ENCODE results near the gene DNAI7. TPM values are rescaled to one million over a fixed set of nuclear protein-coding genes. Genes with fewer than 3 reads are reported as not detected.

The DNAI7 gene
- total RNA-seq, 2 donors from 2014 or later = 0.17 TPM; not detected in 1

DNA sequence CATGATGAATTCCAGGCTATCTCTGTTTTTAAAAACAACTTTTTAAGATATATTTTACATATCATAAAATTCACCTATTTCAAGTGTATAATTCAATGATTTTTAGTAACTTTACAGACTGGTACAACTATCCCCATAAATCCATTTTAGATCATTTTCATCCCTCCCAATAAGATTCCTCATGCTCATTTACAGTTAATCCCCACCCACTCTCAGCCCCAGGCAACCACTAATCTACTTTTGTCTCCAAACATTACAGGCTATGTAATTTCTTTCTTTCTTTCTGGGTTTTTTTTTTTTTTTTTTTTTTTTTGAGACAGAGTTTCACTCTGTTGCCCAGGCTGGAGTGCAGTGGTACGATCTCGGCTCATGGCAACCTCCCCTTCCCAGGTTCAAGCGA is 81.3 kb downstream of the DNAI7 start:
- no peaks in the 10 kb centered on the region for H3K27me3 Mint-ChIP-seq (ENCODE audit: low read depth)
- ATAC-seq (replicated peaks in 1 of 2) (no peak), DNase-seq (no peak)
- no peak overlapping the region for H3K27ac Mint-ChIP-seq
- no peaks in the 10 kb centered on the region for H3K4me1 Mint-ChIP-seq (ENCODE audit: low read depth)
- H3K4me3 Mint-ChIP-seq = no peak overlapping the region
- H3K9me3 Mint-ChIP-seq = no peaks in the 10 kb centered on the region
- peaks cover 3 to 9% of the 10 kb centered on the region in 2 donors for H3K36me3 Mint-ChIP-seq (ENCODE audit: insufficient read depth in 2 of 2)

DNA sequence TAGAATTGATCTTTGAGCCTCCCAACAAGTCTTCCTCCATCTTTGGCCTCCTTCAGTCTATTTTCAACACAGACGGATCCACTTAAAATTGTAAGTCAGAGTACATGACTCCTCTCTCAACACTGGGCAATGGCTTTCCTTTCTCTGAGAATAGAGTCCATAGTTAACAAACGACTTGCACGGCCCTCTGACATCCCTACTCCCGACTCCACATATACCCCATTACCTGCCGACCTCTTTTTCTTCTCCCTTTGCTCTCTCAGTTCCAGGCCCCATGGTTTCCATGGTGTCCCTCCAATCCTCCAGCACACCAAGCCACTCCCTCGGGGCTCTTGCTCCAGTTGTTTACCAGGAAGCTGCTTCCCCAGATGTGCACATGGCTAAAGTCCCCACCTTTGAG is 84.7 kb downstream of the DNAI7 start:
- DNase-seq = no peak
- H3K27me3 Mint-ChIP-seq (ENCODE audit: low read depth) = no peaks in the 10 kb centered on the region
- no peak overlapping the region for H3K27ac Mint-ChIP-seq
- H3K4me3 Mint-ChIP-seq = no peak overlapping the region
- no peak for ATAC-seq (replicated peaks in 1 of 2)
- peaks cover 3 to 10% of the 10 kb centered on the region in 2 donors for H3K36me3 Mint-ChIP-seq (ENCODE audit: insufficient read depth in 2 of 2)
- H3K4me1 Mint-ChIP-seq (ENCODE audit: low read depth) = peaks cover 5% of the 10 kb centered on the region
- H3K9me3 Mint-ChIP-seq = no peaks in the 10 kb centered on the region

DNA sequence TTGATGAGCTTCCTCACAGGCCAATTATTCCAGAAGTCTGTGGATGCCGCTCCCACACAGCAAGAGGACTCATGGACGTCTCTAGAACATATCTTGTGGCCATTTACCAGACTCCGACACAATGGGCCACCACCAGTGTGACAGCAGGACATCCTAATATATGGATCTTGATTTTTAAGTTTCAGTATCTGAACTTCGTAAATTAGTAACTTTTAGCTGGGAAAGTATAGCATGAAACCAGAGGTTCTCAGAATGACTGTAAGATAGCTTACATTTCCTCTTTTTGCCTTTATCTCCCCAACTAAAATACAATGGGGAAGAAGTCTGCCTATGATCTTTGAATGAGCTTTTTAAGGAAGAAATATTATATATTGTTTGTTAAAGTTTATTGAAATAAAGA is 87.0 kb downstream of the DNAI7 start:
- Mint-ChIP-seq H3K9me3 (no peaks in the 10 kb centered on the region), H3K4me3 (no peak overlapping the region), H3K36me3 (ENCODE audit: insufficient read depth in 2 of 2) (peaks cover 3 to 18% of the 10 kb centered on the region in 2 donors), H3K27ac (no peak overlapping the region), H3K4me1 (ENCODE audit: low read depth) (peaks cover 5% of the 10 kb centered on the region), H3K27me3 (ENCODE audit: low read depth) (no peaks in the 10 kb centered on the region)
- DNase-seq (no peak), ATAC-seq (replicated peaks in 1 of 2) (no peak)

DNA sequence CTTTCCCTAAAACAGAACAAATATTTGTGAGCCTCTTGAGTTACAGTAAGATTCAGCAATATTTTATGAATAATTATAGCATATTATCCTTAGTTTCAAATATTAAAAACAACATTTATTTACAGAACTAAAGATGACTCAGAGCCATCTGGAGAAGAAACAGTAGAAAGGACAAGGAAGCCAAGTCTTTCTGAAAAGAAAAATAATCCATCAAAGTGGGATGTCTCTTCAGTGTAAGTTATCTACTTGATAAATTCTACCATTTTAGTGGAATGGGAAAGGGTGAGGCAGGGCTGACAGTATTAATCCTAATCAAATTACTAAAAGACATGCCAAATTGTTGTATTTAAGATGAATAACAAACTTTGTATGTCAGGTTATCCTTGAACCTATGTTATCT is 88.1 kb downstream of the DNAI7 start:
- H3K9me3 Mint-ChIP-seq = no peaks in the 10 kb centered on the region
- H3K27me3 Mint-ChIP-seq (ENCODE audit: low read depth) = no peaks in the 10 kb centered on the region
- no peak overlapping the region for H3K4me3 Mint-ChIP-seq
- no peak overlapping the region for H3K27ac Mint-ChIP-seq
- peaks cover 5% of the 10 kb centered on the region for H3K4me1 Mint-ChIP-seq (ENCODE audit: low read depth)
- ATAC-seq (replicated peaks in 1 of 2) (no peak), DNase-seq (no peak)
- H3K36me3 Mint-ChIP-seq (ENCODE audit: insufficient read depth in 2 of 2) = peaks cover 6 to 22% of the 10 kb centered on the region in 2 donors

DNA sequence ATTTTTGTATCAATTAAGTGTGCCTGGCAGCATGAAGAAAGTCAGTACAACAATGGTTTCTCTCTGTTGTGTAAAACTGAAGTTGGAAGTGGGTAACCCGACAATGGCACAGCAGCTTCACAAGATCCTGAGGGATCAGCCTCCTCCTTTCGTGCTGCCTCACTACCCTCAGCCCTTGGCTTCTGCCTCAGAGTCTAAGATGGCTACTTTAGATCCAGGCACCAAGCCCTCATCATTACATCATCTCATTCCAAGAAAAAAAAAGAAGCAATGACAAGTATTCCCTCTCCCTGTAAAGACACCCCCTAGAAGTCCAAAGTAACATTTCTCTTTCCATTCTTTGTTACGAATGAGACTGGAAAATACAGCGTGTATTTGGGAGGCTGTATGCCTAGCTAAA is 92.6 kb downstream of the DNAI7 start:
- ATAC-seq (replicated peaks in 1 of 2) (no peak), DNase-seq (no peak)
- Mint-ChIP-seq H3K9me3 (no peaks in the 10 kb centered on the region), H3K36me3 (ENCODE audit: insufficient read depth in 2 of 2) (peaks cover 3 to 16% of the 10 kb centered on the region in 2 donors), H3K4me3 (no peak overlapping the region), H3K4me1 (ENCODE audit: low read depth) (peaks cover 5% of the 10 kb centered on the region), H3K27ac (no peak overlapping the region), H3K27me3 (ENCODE audit: low read depth) (no peaks in the 10 kb centered on the region)

DNA sequence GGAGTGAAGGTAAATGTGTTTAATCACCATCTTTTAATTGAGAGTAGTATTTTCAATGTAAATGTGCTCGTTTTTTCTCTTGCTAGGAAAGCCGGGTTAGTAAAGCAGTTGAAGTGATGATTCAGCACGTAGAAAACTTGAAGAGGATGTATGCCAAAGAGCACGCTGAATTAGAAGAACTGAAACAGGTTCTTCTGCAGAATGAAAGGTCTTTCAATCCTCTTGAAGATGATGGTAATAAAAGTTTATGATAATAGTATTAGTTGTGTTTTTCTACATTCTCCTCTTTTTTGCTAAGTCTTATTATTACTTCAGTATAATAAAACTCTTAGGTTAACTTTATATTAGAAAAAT is 93.9 kb downstream of the DNAI7 start:
- H3K4me1 Mint-ChIP-seq (ENCODE audit: low read depth) = peaks cover 5% of the 10 kb centered on the region
- H3K27ac Mint-ChIP-seq = no peak overlapping the region
- ATAC-seq (replicated peaks in 1 of 2) (no peak), DNase-seq (no peak)
- no peaks in the 10 kb centered on the region for H3K27me3 Mint-ChIP-seq (ENCODE audit: low read depth)
- H3K36me3 Mint-ChIP-seq (ENCODE audit: insufficient read depth in 2 of 2) = peaks cover 3 to 16% of the 10 kb centered on the region in 2 donors
- H3K4me3 Mint-ChIP-seq = no peak overlapping the region
- no peaks in the 10 kb centered on the region for H3K9me3 Mint-ChIP-seq

DNA sequence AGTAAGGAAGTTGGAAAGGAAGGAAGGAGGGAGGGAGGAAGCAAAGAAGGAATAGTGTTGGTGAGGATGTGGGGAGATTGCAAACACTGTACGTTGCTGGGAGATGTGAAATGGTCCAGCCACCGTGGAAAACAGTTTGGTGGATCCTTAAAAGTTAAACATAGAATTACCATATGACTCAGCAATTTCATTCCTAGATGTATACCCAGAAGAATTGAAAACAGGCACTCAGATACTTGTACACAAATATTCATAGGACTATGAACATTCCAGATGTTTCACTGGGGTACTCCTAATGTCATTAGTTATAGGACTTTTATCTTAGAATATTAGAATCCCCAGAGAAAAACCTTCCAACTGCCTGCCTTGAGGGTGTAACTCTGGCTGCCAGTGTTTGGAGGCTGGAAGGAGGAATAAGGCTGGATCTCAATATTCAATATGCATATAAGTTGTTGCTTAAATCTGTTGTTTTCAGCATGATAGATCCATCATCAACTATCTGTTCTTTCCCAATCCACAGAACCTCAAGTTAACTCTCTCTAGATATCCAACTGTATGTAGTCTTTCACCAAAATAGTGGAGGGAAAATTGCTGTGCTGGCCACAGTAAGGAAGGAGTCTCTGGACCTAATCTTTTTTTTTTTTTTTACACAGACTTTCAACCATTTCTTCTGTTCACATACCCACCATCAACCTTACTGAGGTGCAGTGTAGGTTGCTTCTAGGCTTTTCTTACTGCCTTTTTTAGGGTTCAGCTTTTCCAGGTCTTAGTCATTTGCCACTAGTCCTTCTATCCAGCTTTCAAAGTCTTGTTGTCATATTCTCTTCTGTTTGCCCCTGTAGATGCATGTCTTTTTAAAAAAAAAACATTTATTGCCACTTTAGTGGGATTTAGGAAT is 94.5 kb downstream of the DNAI7 start:
- Mint-ChIP-seq H3K27me3 (ENCODE audit: low read depth) (no peaks in the 10 kb centered on the region), H3K9me3 (no peaks in the 10 kb centered on the region), H3K4me3 (no peak overlapping the region), H3K36me3 (ENCODE audit: insufficient read depth in 2 of 2) (peaks cover 5 to 16% of the 10 kb centered on the region in 2 donors), H3K27ac (no peak overlapping the region), H3K4me1 (ENCODE audit: low read depth) (peaks cover 5% of the 10 kb centered on the region)
- no peak for ATAC-seq (replicated peaks in 1 of 2)
- no peak for DNase-seq

DNA sequence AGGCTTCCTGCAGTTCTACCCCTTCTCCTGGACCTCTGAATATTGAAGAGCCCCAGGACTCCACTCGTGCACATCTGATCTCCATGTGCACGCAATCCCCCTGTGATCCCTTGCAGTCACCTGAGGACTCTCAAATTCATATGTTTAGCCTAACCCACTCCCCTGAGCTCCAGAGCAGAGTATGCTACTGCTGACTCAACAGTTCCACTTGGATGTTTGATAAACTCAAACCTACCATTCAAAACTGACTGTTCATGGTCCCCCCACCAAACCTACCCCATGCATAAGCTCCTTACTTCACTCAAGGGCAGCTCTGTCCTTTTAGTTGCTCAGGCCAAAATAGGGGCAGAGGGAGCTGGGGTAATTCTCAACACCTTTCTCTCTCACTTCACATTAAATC is 96.0 kb downstream of the DNAI7 start:
- peaks cover 5 to 27% of the 10 kb centered on the region in 2 donors for H3K36me3 Mint-ChIP-seq (ENCODE audit: insufficient read depth in 2 of 2)
- DNase-seq (no peak), ATAC-seq (replicated peaks in 1 of 2) (no peak)
- H3K4me1 Mint-ChIP-seq (ENCODE audit: low read depth) = peaks cover 5% of the 10 kb centered on the region
- H3K9me3 Mint-ChIP-seq = peaks cover 0 to 2% of the 10 kb centered on the region in 2 donors
- H3K27ac Mint-ChIP-seq = no peak overlapping the region
- H3K4me3 Mint-ChIP-seq = no peak overlapping the region
- no peaks in the 10 kb centered on the region for H3K27me3 Mint-ChIP-seq (ENCODE audit: low read depth)

DNA sequence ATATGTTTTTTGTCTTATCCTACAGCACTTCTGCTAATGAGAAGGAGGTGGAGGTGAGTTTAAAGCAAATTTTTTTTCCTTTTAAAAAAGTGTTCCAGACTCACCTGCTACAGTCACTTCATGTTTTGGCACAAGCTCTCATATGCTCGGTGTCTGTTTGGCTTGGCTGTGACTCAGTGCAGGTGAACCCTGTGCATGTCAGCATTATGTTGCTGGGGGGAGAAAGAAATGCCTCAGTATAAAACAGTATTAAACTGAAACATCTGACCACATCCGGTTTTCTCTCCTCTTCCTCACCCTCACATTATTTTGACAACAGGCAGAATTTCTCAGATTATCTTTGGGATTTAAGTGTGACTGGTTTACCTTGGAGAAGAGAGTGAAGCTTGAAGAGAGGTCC is 105.2 kb downstream of the DNAI7 start:
- peak in 1 of 2 donors; percentile 13 for DNase-seq
- peak overlapping the region in 1 of 2 donors; percentile 27 for H3K4me3 Mint-ChIP-seq
- peak overlapping the region; percentile 77 for H3K27ac Mint-ChIP-seq
- peaks cover 28% of the 10 kb centered on the region for H3K4me1 Mint-ChIP-seq (ENCODE audit: low read depth)
- peak; percentile 68 to 72 for ATAC-seq (replicated peaks in 1 of 2)
- H3K27me3 Mint-ChIP-seq (ENCODE audit: low read depth) = no peaks in the 10 kb centered on the region
- H3K36me3 Mint-ChIP-seq (ENCODE audit: insufficient read depth in 2 of 2) = peaks cover 11 to 47% of the 10 kb centered on the region in 2 donors
- H3K9me3 Mint-ChIP-seq = peaks cover 0 to 2% of the 10 kb centered on the region in 2 donors

DNA sequence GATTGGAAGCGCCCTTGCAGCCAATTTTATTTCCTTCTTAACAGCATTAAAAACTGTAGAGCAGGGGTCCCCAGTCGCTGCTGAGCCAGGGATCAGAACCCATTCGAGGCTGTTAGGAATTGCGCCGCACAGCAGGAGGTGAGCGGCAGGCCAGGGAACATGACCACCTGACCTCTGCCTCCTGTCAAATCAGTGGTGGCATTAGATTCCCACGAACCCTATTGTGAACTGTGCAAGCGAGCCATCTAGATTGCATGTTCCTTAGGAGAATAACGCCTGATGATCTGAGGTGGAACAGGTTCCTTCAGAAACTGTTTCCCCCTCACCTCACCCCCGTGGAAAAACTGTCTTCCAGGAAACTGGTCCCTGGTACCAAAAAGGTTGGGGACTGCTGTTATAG is 107.4 kb downstream of the DNAI7 start:
- H3K4me1 Mint-ChIP-seq (ENCODE audit: low read depth) = peaks cover 28% of the 10 kb centered on the region
- H3K36me3 Mint-ChIP-seq (ENCODE audit: insufficient read depth in 2 of 2) = peaks cover 6 to 33% of the 10 kb centered on the region in 2 donors
- H3K27me3 Mint-ChIP-seq (ENCODE audit: low read depth) = no peaks in the 10 kb centered on the region
- DNase-seq (no peak), ATAC-seq (replicated peaks in 1 of 2) (no peak)
- no peak overlapping the region for H3K4me3 Mint-ChIP-seq
- no peak overlapping the region for H3K27ac Mint-ChIP-seq
- H3K9me3 Mint-ChIP-seq = no peaks in the 10 kb centered on the region

DNA sequence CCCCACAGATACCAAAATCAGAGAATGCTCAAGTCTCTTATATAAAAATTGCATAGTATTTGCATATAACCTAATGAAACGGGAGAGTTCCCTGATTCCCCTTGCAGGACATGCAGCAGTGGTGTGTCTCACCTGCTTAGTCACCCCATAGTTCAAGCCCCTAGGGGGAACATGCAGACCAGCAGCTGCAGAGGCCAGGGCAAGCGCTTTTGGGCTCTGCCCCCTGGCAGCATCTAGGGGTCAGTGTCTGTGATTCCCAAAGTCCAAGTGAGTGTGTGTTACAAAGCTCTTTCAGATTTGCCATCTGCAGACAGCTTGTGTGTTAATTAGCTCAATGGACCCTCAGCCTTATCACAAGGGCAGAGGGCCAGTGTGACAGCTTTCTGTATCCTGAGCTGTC is 110.1 kb downstream of the DNAI7 start:
- no peak overlapping the region for H3K27ac Mint-ChIP-seq
- no peak for ATAC-seq (replicated peaks in 1 of 2)
- no peaks in the 10 kb centered on the region for H3K9me3 Mint-ChIP-seq
- no peak for DNase-seq
- peaks cover 12% of the 10 kb centered on the region for H3K4me1 Mint-ChIP-seq (ENCODE audit: low read depth)
- peaks cover 4 to 23% of the 10 kb centered on the region in 2 donors for H3K36me3 Mint-ChIP-seq (ENCODE audit: insufficient read depth in 2 of 2)
- no peak overlapping the region for H3K4me3 Mint-ChIP-seq
- H3K27me3 Mint-ChIP-seq (ENCODE audit: low read depth) = no peaks in the 10 kb centered on the region

DNA sequence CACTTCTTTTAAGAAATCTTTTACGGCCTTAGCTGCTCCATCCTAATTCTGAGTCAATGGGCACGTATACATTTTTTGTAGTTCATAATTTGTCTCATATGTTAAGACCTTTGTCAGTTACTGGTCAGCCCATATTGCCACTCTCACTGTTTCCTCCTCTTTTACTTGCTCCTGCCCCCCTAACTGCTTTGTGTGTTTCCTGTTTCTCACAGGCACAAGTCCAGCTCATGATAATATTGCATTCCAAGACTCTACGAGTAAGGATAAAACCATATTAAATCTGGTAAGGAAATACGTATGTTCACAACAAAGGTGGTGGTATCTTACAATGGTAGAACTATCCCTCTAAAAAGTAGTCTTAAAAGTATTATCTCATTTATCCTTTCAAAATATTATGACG is 111.7 kb downstream of the DNAI7 start:
- H3K27ac Mint-ChIP-seq = no peak overlapping the region
- ATAC-seq (replicated peaks in 1 of 2) (no peak), DNase-seq (no peak)
- H3K4me1 Mint-ChIP-seq (ENCODE audit: low read depth) = peaks cover 8% of the 10 kb centered on the region
- H3K27me3 Mint-ChIP-seq (ENCODE audit: low read depth) = no peaks in the 10 kb centered on the region
- H3K4me3 Mint-ChIP-seq = no peak overlapping the region
- H3K9me3 Mint-ChIP-seq = no peaks in the 10 kb centered on the region
- peaks cover 3 to 24% of the 10 kb centered on the region in 2 donors for H3K36me3 Mint-ChIP-seq (ENCODE audit: insufficient read depth in 2 of 2)

DNA sequence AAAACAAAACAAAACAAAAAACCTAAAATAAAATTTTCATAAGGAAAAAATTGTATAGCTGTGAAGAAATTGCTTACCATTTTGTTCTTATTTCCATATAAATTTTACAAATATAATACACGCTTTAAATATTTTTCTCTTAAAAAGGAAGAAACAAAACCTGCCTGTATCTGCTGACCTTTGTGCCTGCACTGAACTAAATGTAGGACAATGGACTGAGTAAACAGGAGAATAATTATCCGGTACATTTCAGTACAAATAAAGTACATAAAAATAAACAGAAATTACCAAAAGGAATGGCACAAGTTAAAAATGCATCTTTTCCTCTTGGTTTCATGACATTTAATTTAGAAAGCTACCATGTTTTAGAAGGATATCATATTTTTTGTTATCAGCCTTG is 112.3 kb downstream of the DNAI7 start:
- ATAC-seq (replicated peaks in 1 of 2) = no peak
- H3K27me3 Mint-ChIP-seq (ENCODE audit: low read depth) = no peaks in the 10 kb centered on the region
- no peak overlapping the region for H3K4me3 Mint-ChIP-seq
- H3K36me3 Mint-ChIP-seq (ENCODE audit: insufficient read depth in 2 of 2) = peaks cover 3 to 22% of the 10 kb centered on the region in 2 donors
- no peaks in the 10 kb centered on the region for H3K9me3 Mint-ChIP-seq
- H3K27ac Mint-ChIP-seq = no peak overlapping the region
- DNase-seq = no peak
- peaks cover 3% of the 10 kb centered on the region for H3K4me1 Mint-ChIP-seq (ENCODE audit: low read depth)

DNA sequence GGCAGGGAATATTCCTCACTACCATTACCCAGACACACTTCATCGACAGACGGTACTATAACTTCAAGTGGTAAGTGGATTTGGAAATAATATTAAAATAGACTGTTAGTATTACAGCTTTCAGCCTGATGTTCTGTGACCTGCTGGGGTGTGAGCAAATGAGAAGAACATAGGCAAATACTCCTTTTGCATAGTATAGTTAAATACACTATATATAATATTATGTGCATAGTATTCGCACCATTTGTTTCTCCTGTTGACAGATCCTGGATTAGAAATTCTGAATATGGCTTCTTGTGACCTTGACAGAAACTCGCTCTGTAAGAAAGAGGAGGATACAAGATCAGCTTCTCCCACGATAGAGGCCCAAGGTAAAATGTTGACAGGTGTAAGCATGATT is 115.6 kb downstream of the DNAI7 start:
- no peak for ATAC-seq (replicated peaks in 1 of 2)
- no peaks in the 10 kb centered on the region for H3K27me3 Mint-ChIP-seq (ENCODE audit: low read depth)
- H3K36me3 Mint-ChIP-seq (ENCODE audit: insufficient read depth in 2 of 2) = peaks cover 0 to 13% of the 10 kb centered on the region in 2 donors
- no peaks in the 10 kb centered on the region for H3K9me3 Mint-ChIP-seq
- H3K4me3 Mint-ChIP-seq = no peak overlapping the region
- peaks cover 11% of the 10 kb centered on the region for H3K4me1 Mint-ChIP-seq (ENCODE audit: low read depth)
- H3K27ac Mint-ChIP-seq = no peak overlapping the region
- DNase-seq = no peak

Data from activated T-cell treated with anti-CD3 and anti-CD28 coated beads, Interleukin-2, amount 50 U/mL, for 72 hours (primary cell).